Measurements from ENCODE around the gene CD86.
"Not testable (repeated sequence)": the region's sequence is repeated elsewhere in the genome, so short reads cannot be mapped to it uniquely, and the experiment has no call there.

CD86 gene

GRCh38 chr3:122055215-122055614, at the start of gene CD86:
CD86 (plus strand) TSS chr3:122055362; CDS start chr3:122055490, 128 bp downstream.
- DNase-seq: no peak

GRCh38 chr3:122006267-122006666, 48.9 kb upstream of the CD86 start:
- no peak for DNase-seq

- no peak for DNase-seq
Measured at GRCh38 chr3:122008166-122008565, 47.0 kb upstream of the CD86 start.

- DNase-seq: no peak
Measured at GRCh38 chr3:122010506-122010905, 44.7 kb upstream of the CD86 start.

- DNase-seq: no peak
Measured at GRCh38 chr3:122011396-122011795, 43.8 kb upstream of the CD86 start.

- no peak for DNase-seq
Measured at GRCh38 chr3:122012821-122013220, 42.3 kb upstream of the CD86 start.

- DNase-seq: no peak
Measured at GRCh38 chr3:122013448-122013925, 41.7 kb upstream of the CD86 start.

GRCh38 chr3:122014741-122015140, 40.4 kb upstream of the CD86 start:
- DNase-seq: no peak

- DNase-seq: no peak
Measured at GRCh38 chr3:122019493-122019892, 35.7 kb upstream of the CD86 start.

GRCh38 chr3:122021037-122021436, 34.1 kb upstream of the CD86 start:
- no peak for DNase-seq

- DNase-seq: no peak
Measured at GRCh38 chr3:122021811-122022401, 33.3 kb upstream of the CD86 start, which contains the start of gene ILDR1. ILDR1 (minus strand) TSS chr3:122022247; CDS start chr3:122022077, 170 bp downstream.

GRCh38 chr3:122023335-122023910, 31.7 kb upstream of the CD86 start:
- no peak for DNase-seq

- DNase-seq: no peak
Measured at GRCh38 chr3:122024800-122025199, 30.4 kb upstream of the CD86 start.

GRCh38 chr3:122025296-122025695, 29.9 kb upstream of the CD86 start:
- DNase-seq: no peak

GRCh38 chr3:122030381-122031122, 24.6 kb upstream of the CD86 start:
- no peak for DNase-seq

- no peak for DNase-seq
Measured at GRCh38 chr3:122031123-122031468, 24.1 kb upstream of the CD86 start.

GRCh38 chr3:122032531-122032930, 22.6 kb upstream of the CD86 start:
- no peak for DNase-seq

- DNase-seq: no peak
Measured at GRCh38 chr3:122033023-122033422, 22.1 kb upstream of the CD86 start.

- DNase-seq: not testable (repeated sequence)
Measured at GRCh38 chr3:122047296-122047695, 7.9 kb upstream of the CD86 start.

GRCh38 chr3:122047773-122048172, 7.4 kb upstream of the CD86 start:
- not testable (repeated sequence) for DNase-seq

GRCh38 chr3:122052968-122053367, 2.2 kb upstream of the CD86 start:
- DNase-seq: no peak

- DNase-seq: no peak
Measured at GRCh38 chr3:122057671-122058070, 2.5 kb downstream of the CD86 start.

- DNase-seq: no peak
Measured at GRCh38 chr3:122058294-122058693, 3.1 kb downstream of the CD86 start.

GRCh38 chr3:122060040-122060698, 5.0 kb downstream of the CD86 start:
- no peak for DNase-seq
